Measurements from ENCODE around the gene WIPF1.

WIPF1 gene

GRCh38 chr2:174634130-174635014 lies 36.8 kb upstream of the WIPF1 start:
- TF ChIP-seq CTCF (conservative IDR thresholded peaks at IDR 0.05) (no peak), ZFX (IDR thresholded peaks at IDR 0.05) (no peak)
- H3K27ac ChIP-seq = no peak overlapping the region

- TF ChIP-seq ZFX (IDR thresholded peaks at IDR 0.05) (no peak), CTCF (conservative IDR thresholded peaks at IDR 0.05) (no peak)
- H3K27ac ChIP-seq = no peak overlapping the region
Measured at GRCh38 chr2:174633623-174633930, 36.0 kb upstream of the WIPF1 start.

- H3K27ac ChIP-seq = no peak overlapping the region
- no peak for TF ChIP-seq ZFX (IDR thresholded peaks at IDR 0.05)
- no peak for TF ChIP-seq CTCF (conservative IDR thresholded peaks at IDR 0.05)
Measured at GRCh38 chr2:174632841-174633622, 35.4 kb upstream of the WIPF1 start.

- H3K27ac ChIP-seq = no peak overlapping the region
- TF ChIP-seq CTCF (conservative IDR thresholded peaks at IDR 0.05) (no peak), ZFX (IDR thresholded peaks at IDR 0.05) (no peak)
Measured at GRCh38 chr2:174631009-174631981, 33.7 kb upstream of the WIPF1 start.

GRCh38 chr2:174630107-174630506 lies 32.5 kb upstream of the WIPF1 start:
- no peak overlapping the region for H3K27ac ChIP-seq
- TF ChIP-seq CTCF (conservative IDR thresholded peaks at IDR 0.05) (no peak), ZFX (IDR thresholded peaks at IDR 0.05) (no peak)

GRCh38 chr2:174629506-174629905 lies 31.9 kb upstream of the WIPF1 start:
- no peak overlapping the region for H3K27ac ChIP-seq
- TF ChIP-seq CTCF (conservative IDR thresholded peaks at IDR 0.05) = no peak

All from C4-2B (cell line).